SK-N-SH (cell line): ENCODE data around the gene COPS9. TPM values are rescaled to one million over a fixed set of nuclear protein-coding genes. Genes with fewer than 3 reads are reported as not detected.

Experiments
- CTCF ChIA-PET: fragments of 300-600, 350-600 bp; formaldehyde crosslinking; extraction: SDS; loops from one replicate; lab custom pipeline; 2021; lab: Yijun Ruan, JAX
- POLR2A ChIA-PET: fragments of 350-600 bp; sonication (Branson Sonifier 250); formaldehyde crosslinking; extraction: SDS; loops from one replicate; lab custom pipeline; 2020; ENCODE audit warnings: antibody characterized with exemption, inconsistent platforms; lab: Yijun Ruan, JAX
- DNase-seq: peaks from one replicate; pipeline ENCODE4 v3.0.0; 2012
- H2AFZ ChIP-seq: fragments of 200-600 bp; sonication (generic); 2 replicates; pipeline ENCODE4 v1.8.1; 2016; ENCODE audit warnings: antibody characterized with exemption, mild to moderate bottlenecking, low read depth
- H3F3A ChIP-seq: fragments of 200-600 bp; sonication (generic); replicated peaks from 2 replicates; pipeline ENCODE3; 2016; ENCODE audit warnings: antibody characterized with exemption, mild to moderate bottlenecking; ENCODE audit not compliant: insufficient read depth
- H3K27ac ChIP-seq, 2 experiments: fragments of 200-500 bp in 1 of 2; fragments of 200-600 bp in 1 of 2; sonication (Bioruptor generic) in 1 of 2; sonication (generic), shearing (Covaris generic) in 1 of 2; 2 replicates each; pipeline versions ENCODE4 v1.5.1 to v1.6.1; 2014 to 2016; ENCODE audit warnings: low read depth in 2 of 2, inconsistent platforms in 1 of 2, low read length in 1 of 2, mild to moderate bottlenecking in 1 of 2, mixed read lengths in 1 of 2
- H3K27me3 ChIP-seq: fragments of 200-600 bp; sonication (generic), shearing (Covaris generic); 2 replicates; pipeline ENCODE4 v1.6.1; 2016; ENCODE audit warnings: mixed run types; ENCODE audit not compliant: insufficient read depth
- H3K36me3 ChIP-seq, 2 experiments: fragments of 200-500 bp in 1 of 2; fragments of 200-600 bp in 1 of 2; sonication (Bioruptor generic) in 1 of 2; sonication (generic) in 1 of 2; replicated peaks in 1 of 2; 2 replicates each; pipeline versions ENCODE3 to v1.5.1; 2014 to 2016; ENCODE audit warnings: low read length in 1 of 2, mild to moderate bottlenecking in 1 of 2; ENCODE audit not compliant: insufficient read depth in 2 of 2, control insufficient read depth in 1 of 2
- H3K4me1 ChIP-seq, 2 experiments: fragments of 200-500 bp in 1 of 2; fragments of 200-600 bp in 1 of 2; sonication (Bioruptor generic) in 1 of 2; sonication (generic), shearing (Covaris generic) in 1 of 2; 2 replicates each; pipeline versions ENCODE4 v1.5.1 to v1.6.1; 2014 to 2016; ENCODE audit warnings: low read depth in 1 of 2, low read length in 1 of 2, mixed run types in 1 of 2; ENCODE audit not compliant: insufficient read depth in 2 of 2, control insufficient read depth in 1 of 2
- H3K4me2 ChIP-seq: fragments of 200-600 bp; sonication (generic), shearing (Covaris generic); 2 replicates; pipeline ENCODE4 v1.6.1; 2017; ENCODE audit warnings: mixed run types
- H3K4me3 ChIP-seq, 2 experiments: fragments of 200-500 bp in 1 of 2; fragments of 200-600 bp in 1 of 2; sonication (Bioruptor generic) in 1 of 2; sonication (generic), shearing (Covaris generic) in 1 of 2; 2 replicates each; pipeline versions ENCODE4 v1.5.1 to v1.8.1; 2014 to 2016; ENCODE audit warnings: low read depth in 2 of 2, inconsistent platforms in 1 of 2, low read length in 1 of 2, mild to moderate bottlenecking in 1 of 2, mixed read lengths in 1 of 2, moderate library complexity in 1 of 2
- H3K79me2 ChIP-seq: fragments of 200-600 bp; sonication (generic); 2 replicates; pipeline ENCODE4 v1.8.1; 2017; ENCODE audit warnings: mild to moderate bottlenecking; ENCODE audit not compliant: insufficient read depth
- H3K9ac ChIP-seq: fragments of 200-600 bp; sonication (generic); 2 replicates; pipeline ENCODE4 v1.6.1; 2017; ENCODE audit warnings: mixed run types
- H3K9me2 ChIP-seq: fragments of 200-600 bp; sonication (generic); 2 replicates; pipeline ENCODE4 v1.6.1; 2017; ENCODE audit warnings: mixed run types
- H3K9me3 ChIP-seq: fragments of 200-600 bp; sonication (generic); 2 replicates; pipeline ENCODE4 v1.6.1; 2017; ENCODE audit warnings: mixed run types, mild to moderate bottlenecking, moderate library complexity
- H4K20me1 ChIP-seq: fragments of 200-600 bp; sonication (generic); 2 replicates; pipeline ENCODE4 v1.6.1; 2017; ENCODE audit warnings: mild to moderate bottlenecking, mixed run types; ENCODE audit not compliant: insufficient read depth
- CHD2 ChIP-seq: fragments of 150-350 bp; IDR thresholded peaks from 2 replicates; pipeline ENCODE4 v1.6.1; 2018; ENCODE audit warnings: low read length; ENCODE audit not compliant: partially characterized antibody
- CTCF ChIP-seq: fragments of 200-600 bp; sonication (generic); IDR thresholded peaks from 2 replicates; pipeline ENCODE4 v1.6.1; 2017; ENCODE audit warnings: antibody characterized with exemption, mild to moderate bottlenecking, moderate library complexity
- ELF1 ChIP-seq: IDR thresholded peaks from 2 replicates; pipeline ENCODE4 v1.4.0; 2012
- EP300 ChIP-seq, 2 experiments: IDR thresholded peaks; 2 replicates each; pipeline versions ENCODE4 v1.4.0 to v1.6.1; 2012; ENCODE audit warnings: borderline replicate concordance in 1 of 2, low read depth in 1 of 2, low read length in 1 of 2
- FOSL2 ChIP-seq: IDR thresholded peaks from 2 replicates; pipeline ENCODE4 v1.4.0; 2012; ENCODE audit warnings: low read depth, mild to moderate bottlenecking, moderate library complexity, borderline replicate concordance
- FOXJ3 ChIP-seq: sonication (generic); formaldehyde crosslinking; IDR thresholded peaks from 2 replicates; pipeline ENCODE4 v1.5.1; 2020; ENCODE audit warnings: mild to moderate bottlenecking, missing genetic modification reagents
- FOXM1 ChIP-seq: IDR thresholded peaks from 2 replicates; pipeline ENCODE4 v1.4.0; 2012; ENCODE audit warnings: low read depth, mild to moderate bottlenecking
- GABPA ChIP-seq: IDR thresholded peaks from 2 replicates; pipeline ENCODE4 v1.4.0; 2012; ENCODE audit warnings: low read depth, mild to moderate bottlenecking
- GATA2 ChIP-seq: sonication (generic); formaldehyde crosslinking; IDR thresholded peaks from 2 replicates; pipeline ENCODE4 v1.5.0; 2020; ENCODE audit warnings: mild to moderate bottlenecking, missing genetic modification reagents
- MEF2A ChIP-seq: IDR thresholded peaks from 2 replicates; pipeline ENCODE4 v1.4.0; 2012; ENCODE audit warnings: low read depth, borderline replicate concordance
- NFIC ChIP-seq: IDR thresholded peaks from 2 replicates; pipeline ENCODE4 v1.4.0; 2012; ENCODE audit warnings: borderline replicate concordance
- PBX3 ChIP-seq: IDR thresholded peaks from 2 replicates; pipeline ENCODE4; 2012
- RAD21 ChIP-seq: IDR thresholded peaks from 2 replicates; pipeline ENCODE4 v1.6.1; 2012; ENCODE audit warnings: mild to moderate bottlenecking, low read length
- RCOR1 ChIP-seq: fragments of 150-350 bp; IDR thresholded peaks from 2 replicates; pipeline ENCODE4 v1.6.1; 2017; ENCODE audit warnings: antibody characterized with exemption, low read length
- RFX5 ChIP-seq: IDR thresholded peaks from 2 replicates; pipeline ENCODE4 v1.6.1; 2012; ENCODE audit warnings: mild to moderate bottlenecking, improper control_type of control experiment, low read length
- RXRA ChIP-seq: IDR thresholded peaks from 2 replicates; pipeline ENCODE4 v1.4.0; 2012; ENCODE audit warnings: low read depth, mild to moderate bottlenecking, borderline replicate concordance
- SIN3A ChIP-seq: IDR thresholded peaks from 2 replicates; pipeline ENCODE4 v1.6.1; 2012; ENCODE audit warnings: low read depth, mild to moderate bottlenecking, low read length, moderate library complexity, borderline replicate concordance
- SMC3 ChIP-seq: IDR thresholded peaks from 2 replicates; pipeline ENCODE4 v1.6.1; 2012; ENCODE audit warnings: low read depth, low read length, improper control_type of control experiment
- TAF1 ChIP-seq: IDR thresholded peaks from 2 replicates; pipeline ENCODE4 v1.6.1; 2012; ENCODE audit warnings: low read depth, mild to moderate bottlenecking, low read length, moderate library complexity, borderline replicate concordance
- TEAD4 ChIP-seq: IDR thresholded peaks from 2 replicates; pipeline ENCODE4 v1.4.0; 2012; ENCODE audit warnings: mild to moderate bottlenecking, borderline replicate concordance; ENCODE audit not compliant: insufficient read depth
- WGBS: methylation state at CpG from one replicate; pipeline ENCODE4 v1.1.6; 2017; ENCODE audit warnings: low lambda C conversion rate; 5-methylcytosine and 5-hydroxymethylcytosine counted together
- polyA plus RNA-seq, 3 experiments: library from polyadenylated mRNA; depleted of rRNA; stranded (reverse); fragments of >200 nt; gene quantifications; 2 replicates each; pipeline ENCODE4 v1.2.3, GENCODE V29; 2012
- TF ChIP-seq, protein P1 (sequence below): fragments of 150-350 bp; IDR thresholded peaks from 2 replicates; pipeline ENCODE4 v1.6.1; 2016; ENCODE audit warnings: mild to moderate bottlenecking, low read depth, low read length
- TF ChIP-seq, protein P2 (sequence below): IDR thresholded peaks from 2 replicates; pipeline ENCODE4 v1.4.0; 2012; ENCODE audit warnings: low read depth

The COPS9 gene
- polyA plus RNA-seq, 1 of the 3 experiments (the other 2 are of a cell fraction): 717 TPM

- no peak for TF ChIP-seq EP300 (IDR thresholded peaks at IDR 0.05; ENCODE audit: borderline replicate concordance in 1 of 2, low read depth in 1 of 2, low read length in 1 of 2)
- no peak for TF ChIP-seq NFIC
Measured at GRCh38 chr2:240157147-240157470, 21.0 kb upstream of the COPS9 start (continued).

GRCh38 chr2:240156435-240157146, 20.5 kb upstream of the COPS9 start:
- Histone ChIP-seq H3K9me3 (no peaks in the 10 kb centered on the region), H3K4me2 (no peak overlapping the region), H3K9me2 (no peaks in the 10 kb centered on the region), H3K79me2 (no peaks in the 10 kb centered on the region), H3F3A (no peaks in the 10 kb centered on the region), H4K20me1 (no peaks in the 10 kb centered on the region), H3K9ac (no peak overlapping the region), H3K4me3 (no peak overlapping the region), H3K27ac (no peak overlapping the region), H3K27me3 (no peaks in the 10 kb centered on the region), H3K36me3 (no peaks in the 10 kb centered on the region), H2AFZ (no peak overlapping the region)
- ChIA-PET POLR2A (no interaction called here), CTCF (interaction anchor here (0.7 to 2.1 kb wide), 2 partner anchors 12 to 280 kb away, joined by 3 to 7 read pairs; no protein-coding TSS in a partner anchor)
- WGBS: 69% methylated on average over 23 of the region's 29 CpGs
- no peak for DNase-seq
- no peak for TF ChIP-seq FOSL2
- no peak for TF ChIP-seq FOXJ3
- no peak for TF ChIP-seq RCOR1
- no peak for TF ChIP-seq GATA2 (CRISPR knock-in tag)
- no peak for TF ChIP-seq GABPA
- TF ChIP-seq, protein P1, sequence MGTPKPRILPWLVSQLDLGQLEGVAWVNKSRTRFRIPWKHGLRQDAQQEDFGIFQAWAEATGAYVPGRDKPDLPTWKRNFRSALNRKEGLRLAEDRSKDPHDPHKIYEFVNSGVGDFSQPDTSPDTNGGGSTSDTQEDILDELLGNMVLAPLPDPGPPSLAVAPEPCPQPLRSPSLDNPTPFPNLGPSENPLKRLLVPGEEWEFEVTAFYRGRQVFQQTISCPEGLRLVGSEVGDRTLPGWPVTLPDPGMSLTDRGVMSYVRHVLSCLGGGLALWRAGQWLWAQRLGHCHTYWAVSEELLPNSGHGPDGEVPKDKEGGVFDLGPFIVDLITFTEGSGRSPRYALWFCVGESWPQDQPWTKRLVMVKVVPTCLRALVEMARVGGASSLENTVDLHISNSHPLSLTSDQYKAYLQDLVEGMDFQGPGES: no peak
- no peak for TF ChIP-seq ELF1
- TF ChIP-seq, protein P2, sequence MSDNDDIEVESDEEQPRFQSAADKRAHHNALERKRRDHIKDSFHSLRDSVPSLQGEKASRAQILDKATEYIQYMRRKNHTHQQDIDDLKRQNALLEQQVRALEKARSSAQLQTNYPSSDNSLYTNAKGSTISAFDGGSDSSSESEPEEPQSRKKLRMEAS: no peak
- no peak for TF ChIP-seq PBX3
- no peak for TF ChIP-seq FOXM1
- no peak for TF ChIP-seq TAF1
- no peak for TF ChIP-seq MEF2A
- no peak for TF ChIP-seq RFX5
- TF ChIP-seq CTCF: no peak
- TF ChIP-seq RXRA: no peak
- TF ChIP-seq CHD2: no peak
- TF ChIP-seq TEAD4: no peak
- no peak for TF ChIP-seq RAD21
- TF ChIP-seq SIN3A: no peak
- no peak for TF ChIP-seq SMC3
- TF ChIP-seq, all 33 proteins: peak for 0
- H3K4me1 ChIP-seq: no peaks in the 10 kb centered on the region; a peak in 1 of 4 replicates
